Measurements from ENCODE around the gene RFC4. TPM values are rescaled to one million over a fixed set of nuclear protein-coding genes. Genes with fewer than 3 reads are reported as not detected.

Gene RFC4
- total and polyA plus RNA-seq, 9 of the 15 experiments (the other 6 are each of a cell fraction or from before 2014, with no cell fraction given), result 105 to 227 (median 180) TPM

- no peak for TF ChIP-seq EZH2 (IDR thresholded peaks at IDR 0.05; ENCODE audit: borderline replicate concordance, low read depth, low read length)
- no peak for TF ChIP-seq HOXB6 (CRISPR knock-in tag; IDR thresholded peaks at IDR 0.05; ENCODE audit: borderline replicate concordance)
- TF ChIP-seq SNRNP70 (optimal IDR thresholded peaks at IDR 0.05; ENCODE audit: low read depth, low read length), result no peak
- TF ChIP-seq ZFP91 (CRISPR knock-in tag; IDR thresholded peaks at IDR 0.05), result no peak
- TF ChIP-seq RBM34 (IDR thresholded peaks at IDR 0.05; ENCODE audit: borderline replicate concordance, insufficient read depth, low read length), result no peak
- peak; percentile 64; the same call in 1 of the 2 replicates for TF ChIP-seq CBFB (CRISPR knock-in tag; IDR thresholded peaks at IDR 0.05)
- TF ChIP-seq GTF2F1 (IDR thresholded peaks at IDR 0.05; ENCODE audit: low read depth, low read length), result peak; percentile 97
- TF ChIP-seq, protein P1, sequence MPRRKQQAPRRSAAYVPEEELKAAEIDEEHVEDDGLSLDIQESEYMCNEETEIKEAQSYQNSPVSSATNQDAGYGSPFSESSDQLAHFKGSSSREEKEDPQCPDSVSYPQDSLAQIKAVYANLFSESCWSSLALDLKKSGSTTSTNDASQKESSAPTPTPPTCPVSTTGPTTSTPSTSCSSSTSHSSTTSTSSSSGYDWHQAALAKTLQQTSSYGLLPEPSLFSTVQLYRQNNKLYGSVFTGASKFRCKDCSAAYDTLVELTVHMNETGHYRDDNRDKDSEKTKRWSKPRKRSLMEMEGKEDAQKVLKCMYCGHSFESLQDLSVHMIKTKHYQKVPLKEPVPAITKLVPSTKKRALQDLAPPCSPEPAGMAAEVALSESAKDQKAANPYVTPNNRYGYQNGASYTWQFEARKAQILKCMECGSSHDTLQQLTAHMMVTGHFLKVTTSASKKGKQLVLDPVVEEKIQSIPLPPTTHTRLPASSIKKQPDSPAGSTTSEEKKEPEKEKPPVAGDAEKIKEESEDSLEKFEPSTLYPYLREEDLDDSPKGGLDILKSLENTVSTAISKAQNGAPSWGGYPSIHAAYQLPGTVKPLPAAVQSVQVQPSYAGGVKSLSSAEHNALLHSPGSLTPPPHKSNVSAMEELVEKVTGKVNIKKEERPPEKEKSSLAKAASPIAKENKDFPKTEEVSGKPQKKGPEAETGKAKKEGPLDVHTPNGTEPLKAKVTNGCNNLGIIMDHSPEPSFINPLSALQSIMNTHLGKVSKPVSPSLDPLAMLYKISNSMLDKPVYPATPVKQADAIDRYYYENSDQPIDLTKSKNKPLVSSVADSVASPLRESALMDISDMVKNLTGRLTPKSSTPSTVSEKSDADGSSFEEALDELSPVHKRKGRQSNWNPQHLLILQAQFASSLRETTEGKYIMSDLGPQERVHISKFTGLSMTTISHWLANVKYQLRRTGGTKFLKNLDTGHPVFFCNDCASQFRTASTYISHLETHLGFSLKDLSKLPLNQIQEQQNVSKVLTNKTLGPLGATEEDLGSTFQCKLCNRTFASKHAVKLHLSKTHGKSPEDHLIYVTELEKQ (CRISPR knock-in tag; IDR thresholded peaks at IDR 0.05), result no peak
- TF ChIP-seq SREBF2 (CRISPR knock-in tag; IDR thresholded peaks at IDR 0.05), result no peak
- peak; percentile 66; the same call in 1 of the 2 replicates for TF ChIP-seq ZNF3 (CRISPR knock-in tag; IDR thresholded peaks at IDR 0.05)
- TF ChIP-seq, protein P2, sequence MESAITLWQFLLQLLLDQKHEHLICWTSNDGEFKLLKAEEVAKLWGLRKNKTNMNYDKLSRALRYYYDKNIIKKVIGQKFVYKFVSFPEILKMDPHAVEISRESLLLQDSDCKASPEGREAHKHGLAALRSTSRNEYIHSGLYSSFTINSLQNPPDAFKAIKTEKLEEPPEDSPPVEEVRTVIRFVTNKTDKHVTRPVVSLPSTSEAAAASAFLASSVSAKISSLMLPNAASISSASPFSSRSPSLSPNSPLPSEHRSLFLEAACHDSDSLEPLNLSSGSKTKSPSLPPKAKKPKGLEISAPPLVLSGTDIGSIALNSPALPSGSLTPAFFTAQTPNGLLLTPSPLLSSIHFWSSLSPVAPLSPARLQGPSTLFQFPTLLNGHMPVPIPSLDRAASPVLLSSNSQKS (CRISPR knock-in tag; IDR thresholded peaks at IDR 0.05), result no peak
- TF ChIP-seq RHOXF2B (CRISPR knock-in tag; conservative IDR thresholded peaks at IDR 0.05), result no peak; the same call in 1 of the 2 replicates
- TF ChIP-seq, protein P3, sequence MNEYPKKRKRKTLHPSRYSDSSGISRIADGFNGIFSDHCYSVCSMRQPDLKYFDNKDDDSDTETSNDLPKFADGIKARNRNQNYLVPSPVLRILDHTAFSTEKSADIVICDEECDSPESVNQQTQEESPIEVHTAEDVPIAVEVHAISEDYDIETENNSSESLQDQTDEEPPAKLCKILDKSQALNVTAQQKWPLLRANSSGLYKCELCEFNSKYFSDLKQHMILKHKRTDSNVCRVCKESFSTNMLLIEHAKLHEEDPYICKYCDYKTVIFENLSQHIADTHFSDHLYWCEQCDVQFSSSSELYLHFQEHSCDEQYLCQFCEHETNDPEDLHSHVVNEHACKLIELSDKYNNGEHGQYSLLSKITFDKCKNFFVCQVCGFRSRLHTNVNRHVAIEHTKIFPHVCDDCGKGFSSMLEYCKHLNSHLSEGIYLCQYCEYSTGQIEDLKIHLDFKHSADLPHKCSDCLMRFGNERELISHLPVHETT (CRISPR knock-in tag; conservative IDR thresholded peaks at IDR 0.05 in 1 of 2, IDR thresholded peaks at IDR 0.05 in 1 of 2), result peak in 1 of 2 experiments; percentile 97; a peak in 2 of 4 replicates
- peak; percentile 93 for TF ChIP-seq HMGN3 (IDR thresholded peaks at IDR 0.05; ENCODE audit: borderline replicate concordance, extremely low read depth, insufficient read length, low read depth, low read length)
- peak; percentile 62 for TF ChIP-seq BRD9 (IDR thresholded peaks at IDR 0.05; ENCODE audit: low read depth, partially characterized antibody)
- TF ChIP-seq POLR2A (conservative IDR thresholded peaks at IDR 0.05), result peak; percentile 100
- TF ChIP-seq IFI16 (CRISPR knock-in tag; IDR thresholded peaks at IDR 0.05), result no peak
- TF ChIP-seq, protein P4, sequence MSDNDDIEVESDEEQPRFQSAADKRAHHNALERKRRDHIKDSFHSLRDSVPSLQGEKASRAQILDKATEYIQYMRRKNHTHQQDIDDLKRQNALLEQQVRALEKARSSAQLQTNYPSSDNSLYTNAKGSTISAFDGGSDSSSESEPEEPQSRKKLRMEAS (CRISPR knock-in tag; IDR thresholded peaks at IDR 0.05), result peak; percentile 55
- TF ChIP-seq CEBPB (tag; IDR thresholded peaks at IDR 0.05), result no peak
- no peak for TF ChIP-seq SRSF9 (IDR thresholded peaks at IDR 0.05; ENCODE audit: borderline replicate concordance, low read depth, low read length)
These were observed 23.1 kb downstream of the RFC4 start, which contains the start of gene EIF4A2 (continued) for GRCh38 chr3:186783058-186783730.

Data from K562 (cell line).